PFSK-1 (cell line): ENCODE measurements around the gene TNIP1.

Experiments used
- POLR2AphosphoS5 ChIP-seq: IDR thresholded peaks from 2 replicates; pipeline ENCODE4 v1.6.1; 2012; ENCODE audit warnings: low read depth, mild to moderate bottlenecking, control low read depth, low read length, moderate library complexity
- TF ChIP-seq, protein P1 (sequence below), 2 experiments: IDR thresholded peaks; 2 replicates each; pipeline versions ENCODE4 v1.6.1 to v1.8.0; 2011 to 2012; ENCODE audit warnings: low read depth in 2 of 2, low read length in 2 of 2, control low read depth in 1 of 2, inconsistent platforms in 1 of 2, mild to moderate bottlenecking in 1 of 2, moderate library complexity in 1 of 2; ENCODE audit not compliant: insufficient read depth in 1 of 2

DNA sequence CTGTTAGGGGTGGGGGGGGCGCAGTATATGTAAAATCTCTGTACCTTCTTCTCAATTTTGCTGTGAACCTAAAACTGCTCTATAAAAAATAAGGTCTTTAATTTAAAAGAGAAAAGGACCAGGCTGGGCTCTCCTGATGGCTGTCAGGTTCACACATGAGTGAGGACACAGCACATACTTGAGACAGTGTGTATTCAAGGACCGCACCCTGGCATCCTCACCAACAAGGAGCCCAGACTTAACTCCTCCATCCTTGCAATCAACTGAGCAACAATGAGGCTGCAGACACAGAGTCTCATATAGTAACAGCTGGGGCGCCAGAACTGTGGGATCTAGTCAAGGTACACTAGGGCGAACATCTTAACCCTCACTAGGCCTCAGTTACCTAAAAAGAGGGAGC is 9.8 kb downstream of the TNIP1 start:
- TF ChIP-seq, protein P1, sequence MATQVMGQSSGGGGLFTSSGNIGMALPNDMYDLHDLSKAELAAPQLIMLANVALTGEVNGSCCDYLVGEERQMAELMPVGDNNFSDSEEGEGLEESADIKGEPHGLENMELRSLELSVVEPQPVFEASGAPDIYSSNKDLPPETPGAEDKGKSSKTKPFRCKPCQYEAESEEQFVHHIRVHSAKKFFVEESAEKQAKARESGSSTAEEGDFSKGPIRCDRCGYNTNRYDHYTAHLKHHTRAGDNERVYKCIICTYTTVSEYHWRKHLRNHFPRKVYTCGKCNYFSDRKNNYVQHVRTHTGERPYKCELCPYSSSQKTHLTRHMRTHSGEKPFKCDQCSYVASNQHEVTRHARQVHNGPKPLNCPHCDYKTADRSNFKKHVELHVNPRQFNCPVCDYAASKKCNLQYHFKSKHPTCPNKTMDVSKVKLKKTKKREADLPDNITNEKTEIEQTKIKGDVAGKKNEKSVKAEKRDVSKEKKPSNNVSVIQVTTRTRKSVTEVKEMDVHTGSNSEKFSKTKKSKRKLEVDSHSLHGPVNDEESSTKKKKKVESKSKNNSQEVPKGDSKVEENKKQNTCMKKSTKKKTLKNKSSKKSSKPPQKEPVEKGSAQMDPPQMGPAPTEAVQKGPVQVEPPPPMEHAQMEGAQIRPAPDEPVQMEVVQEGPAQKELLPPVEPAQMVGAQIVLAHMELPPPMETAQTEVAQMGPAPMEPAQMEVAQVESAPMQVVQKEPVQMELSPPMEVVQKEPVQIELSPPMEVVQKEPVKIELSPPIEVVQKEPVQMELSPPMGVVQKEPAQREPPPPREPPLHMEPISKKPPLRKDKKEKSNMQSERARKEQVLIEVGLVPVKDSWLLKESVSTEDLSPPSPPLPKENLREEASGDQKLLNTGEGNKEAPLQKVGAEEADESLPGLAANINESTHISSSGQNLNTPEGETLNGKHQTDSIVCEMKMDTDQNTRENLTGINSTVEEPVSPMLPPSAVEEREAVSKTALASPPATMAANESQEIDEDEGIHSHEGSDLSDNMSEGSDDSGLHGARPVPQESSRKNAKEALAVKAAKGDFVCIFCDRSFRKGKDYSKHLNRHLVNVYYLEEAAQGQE (IDR thresholded peaks at IDR 0.05; ENCODE audit: insufficient read depth in 1 of 2, low read depth in 2 of 2, low read length in 2 of 2) = no peak
- TF ChIP-seq POLR2AphosphoS5 = no peak
